Fibroblast of lung (primary cell): ENCODE data around the gene DCUN1D2. TPM values are rescaled to one million over a fixed set of nuclear protein-coding genes. Genes with fewer than 3 reads are reported as not detected.

ENCODE experiments used
- DNase-seq, 2 donors: peaks; one replicate each; pipeline versions ENCODE4 v3.0.0 to v3.0.0-alpha.2; 2010; ENCODE audit warnings: low read depth in 2 of 2
- H2AFZ ChIP-seq: 2 replicates; pipeline ENCODE4 v1.5.1; 2012; ENCODE audit warnings: low read length, control low read depth, inconsistent platforms
- H3K27ac ChIP-seq: 2 replicates; pipeline ENCODE4 v1.5.1; 2011; ENCODE audit warnings: low read length, control low read depth; ENCODE audit not compliant: insufficient read depth
- H3K27me3 ChIP-seq: 2 replicates; pipeline ENCODE4 v1.5.1; 2011; ENCODE audit warnings: mild to moderate bottlenecking, low read length; ENCODE audit not compliant: control insufficient read depth, insufficient read depth
- H3K36me3 ChIP-seq: 2 replicates; pipeline ENCODE4 v1.5.1; 2011; ENCODE audit warnings: low read length; ENCODE audit not compliant: control insufficient read depth, insufficient read depth
- H3K4me1 ChIP-seq: 2 replicates; pipeline ENCODE4 v1.5.1; 2011; ENCODE audit warnings: low read length; ENCODE audit not compliant: control insufficient read depth, insufficient read depth; ENCODE audit errors: extremely low read depth
- H3K4me2 ChIP-seq: 2 replicates; pipeline ENCODE4 v1.5.1; 2011; ENCODE audit warnings: low read length, control low read depth; ENCODE audit not compliant: insufficient read depth; ENCODE audit errors: extremely low read depth
- H3K4me3 ChIP-seq, 4 experiments: fragments of 200-600 bp in 1 of 4; sonication (generic) in 1 of 4; replicated peaks in 1 of 4; 2 replicates each; pipeline ENCODE4 v1.5.1; 2011 to 2016; ENCODE audit warnings: low read length in 4 of 4, low read depth in 3 of 4, mild to moderate bottlenecking in 3 of 4, control low read depth in 2 of 4, inconsistent platforms in 1 of 4, mixed read lengths in 1 of 4; ENCODE audit not compliant: insufficient read depth in 1 of 4; ENCODE audit errors: control extremely low read depth in 1 of 4
- H3K79me2 ChIP-seq: 2 replicates; pipeline ENCODE4 v1.5.1; 2012; ENCODE audit warnings: mild to moderate bottlenecking, low read length, inconsistent platforms; ENCODE audit not compliant: control insufficient read depth, insufficient read depth
- H3K9ac ChIP-seq: 2 replicates; pipeline ENCODE4 v1.5.1; 2011; ENCODE audit warnings: mild to moderate bottlenecking, low read length, control low read depth; ENCODE audit not compliant: insufficient read depth
- H3K9me3 ChIP-seq: 2 replicates; pipeline ENCODE4 v1.5.1; 2012; ENCODE audit warnings: low read depth, low read length; ENCODE audit not compliant: control insufficient read depth, insufficient read depth
- H4K20me1 ChIP-seq: 2 replicates; pipeline ENCODE4 v1.5.1; 2011; ENCODE audit warnings: low read length; ENCODE audit not compliant: control insufficient read depth, insufficient read depth; ENCODE audit errors: extremely low read depth
- CTCF ChIP-seq, 2 donors: IDR thresholded peaks in 1 of 2; conservative IDR thresholded peaks in 1 of 2; 1 replicate in 1 of 2; 2 replicates in 1 of 2; pipeline ENCODE4 v1.5.1; 2011 to 2012; ENCODE audit warnings: low read length in 2 of 2, control low read depth in 1 of 2, inconsistent platforms in 1 of 2, low read depth in 1 of 2, mild to moderate bottlenecking in 1 of 2
- EZH2 ChIP-seq: IDR thresholded peaks from 2 replicates; pipeline ENCODE4 v1.5.1; 2012; ENCODE audit warnings: low read length, control low read depth, mild to moderate bottlenecking; ENCODE audit errors: missing control alignments
- polyA plus RNA-seq, 2 donors: library from polyadenylated mRNA; depleted of rRNA in 1 of 2; stranded (reverse) in 1 of 2; unstranded in 1 of 2; fragments of >200 nt; gene quantifications; 2 replicates each; pipeline ENCODE4 v1.2.1, GENCODE V29; 2011 to 2012; ENCODE audit warnings: missing spikeins in 1 of 2
- total RNA-seq: library from RNA; depleted of rRNA; stranded (reverse); fragments of >200 nt; gene quantifications from 2 replicates; pipeline ENCODE4 v1.2.1, GENCODE V29; 2014

DCUN1D2 gene
- total and polyA plus RNA-seq, 2 donors (not counting 1 experiment from before 2014, with no cell fraction given), result 10.7 to 11.6 TPM

- Histone ChIP-seq H3K4me2 (no peak overlapping the region), H3K4me1 (no peaks in the 10 kb centered on the region), H3K27me3 (no peaks in the 10 kb centered on the region), H3K9ac (no peak overlapping the region), H4K20me1 (no peaks in the 10 kb centered on the region), H3K9me3 (no peaks in the 10 kb centered on the region), H3K36me3 (no peaks in the 10 kb centered on the region), H3K4me3 (no peak overlapping the region), H2AFZ (no peak overlapping the region), H3K79me2 (no peaks in the 10 kb centered on the region), H3K27ac (no peak overlapping the region)
- no peak for TF ChIP-seq CTCF (conservative IDR thresholded peaks at IDR 0.05 in 1 of 2, IDR thresholded peaks at IDR 0.05 in 1 of 2; ENCODE audit: low read depth in 1 of 2, low read length in 2 of 2)
- TF ChIP-seq EZH2, result no peak
- DNase-seq, result no peak
These were observed 57.8 kb downstream of the DCUN1D2 start for GRCh38 chr13:113432506-113433270.

GRCh38 chr13:113431171-113431570, 59.3 kb downstream of the DCUN1D2 start:
- no peaks in the 10 kb centered on the region for H3K9me3 ChIP-seq
- H3K4me2 ChIP-seq, result no peak overlapping the region
- H3K27me3 ChIP-seq, result no peaks in the 10 kb centered on the region
- H2AFZ ChIP-seq, result no peak overlapping the region
- no peaks in the 10 kb centered on the region for H3K79me2 ChIP-seq
- H3K9ac ChIP-seq, result no peak overlapping the region
- no peaks in the 10 kb centered on the region for H3K36me3 ChIP-seq
- TF ChIP-seq EZH2 (no peak), CTCF (conservative IDR thresholded peaks at IDR 0.05 in 1 of 2, IDR thresholded peaks at IDR 0.05 in 1 of 2; ENCODE audit: low read depth in 1 of 2, low read length in 2 of 2) (no peak)
- H3K4me1 ChIP-seq, result no peaks in the 10 kb centered on the region
- no peaks in the 10 kb centered on the region for H4K20me1 ChIP-seq
- H3K4me3 ChIP-seq, result no peak overlapping the region
- no peak overlapping the region for H3K27ac ChIP-seq
- no peak for DNase-seq

GRCh38 chr13:113430378-113431110, 60.0 kb downstream of the DCUN1D2 start:
- Histone ChIP-seq H4K20me1 (no peaks in the 10 kb centered on the region), H3K79me2 (no peaks in the 10 kb centered on the region), H3K4me2 (no peak overlapping the region), H3K4me3 (no peak overlapping the region), H3K9me3 (no peaks in the 10 kb centered on the region), H3K27me3 (no peaks in the 10 kb centered on the region), H3K27ac (no peak overlapping the region), H3K9ac (no peak overlapping the region), H3K4me1 (no peaks in the 10 kb centered on the region), H3K36me3 (no peaks in the 10 kb centered on the region), H2AFZ (no peak overlapping the region)
- TF ChIP-seq EZH2 (no peak), CTCF (conservative IDR thresholded peaks at IDR 0.05 in 1 of 2, IDR thresholded peaks at IDR 0.05 in 1 of 2; ENCODE audit: low read depth in 1 of 2, low read length in 2 of 2) (no peak)
- DNase-seq, result no peak
